ENCODE results near the gene MT2A.
"Not testable (repeated sequence)": the region's sequence is repeated elsewhere in the genome, so short reads cannot be mapped to it uniquely, and the experiment has no call there.

Gene MT2A

GRCh38 chr16:56608043-56608875 is at the start of gene MT2A:
MT2A (plus strand) TSS chr16:56608584; CDS start chr16:56608656, 72 bp downstream.
- FAIRE-seq = peak; percentile 45
- DNase-seq (ENCODE audit: insufficient read length, low spot score) = peak; percentile 88

GRCh38 chr16:56559109-56559508 is 49.3 kb upstream of the MT2A start:
- no peak for DNase-seq (ENCODE audit: insufficient read length, low spot score)
- no peak for FAIRE-seq

DNA sequence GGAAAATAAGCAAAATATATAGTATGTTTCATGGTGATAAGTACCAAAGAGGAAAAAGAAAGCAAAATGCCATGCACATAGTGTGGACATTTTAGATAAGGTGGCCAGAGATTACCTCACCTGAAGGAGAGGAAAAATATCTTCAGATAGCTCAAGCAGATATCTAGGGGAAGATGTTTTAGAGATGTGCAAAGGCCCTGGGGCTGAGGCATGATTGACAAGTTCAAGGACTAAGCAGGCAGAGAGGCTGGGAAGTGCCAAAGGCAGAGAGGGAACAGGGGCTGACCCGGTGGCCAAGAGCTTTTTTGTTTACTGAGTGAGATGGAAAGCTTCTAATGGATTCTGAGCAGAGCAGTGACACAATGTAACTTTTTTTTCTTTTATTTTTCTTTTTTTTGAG is 47.9 kb upstream of the MT2A start:
- DNase-seq (ENCODE audit: insufficient read length, low spot score) (no peak), FAIRE-seq (no peak)

DNA sequence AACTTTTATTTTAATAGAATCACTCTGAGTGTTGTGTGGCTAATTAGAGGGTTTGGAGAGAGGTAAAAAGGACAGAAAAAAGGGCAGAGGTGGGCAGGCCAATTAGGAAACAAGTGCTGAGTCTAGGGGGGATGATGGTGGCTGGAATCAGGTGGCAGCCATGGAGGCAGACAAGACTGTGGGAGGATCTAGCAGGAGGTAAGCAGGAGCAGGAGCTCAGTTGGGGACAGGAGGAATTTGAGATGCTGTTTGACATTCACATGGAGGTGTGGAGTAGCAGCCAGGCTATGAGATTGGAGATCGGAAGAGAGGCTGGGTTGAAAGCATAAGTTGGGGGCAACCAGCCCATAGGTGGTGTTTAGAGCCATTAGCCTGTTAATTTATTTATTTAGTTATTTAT is 47.3 kb upstream of the MT2A start:
- FAIRE-seq = no peak
- DNase-seq (ENCODE audit: insufficient read length, low spot score) = no peak

- FAIRE-seq (no peak), DNase-seq (ENCODE audit: insufficient read length, low spot score) (no peak)
Observed at GRCh38 chr16:56564793-56565477, 43.4 kb upstream of the MT2A start, which contains the start of gene MT4. MT4 (plus strand) TSS chr16:56565073; CDS start chr16:56565129, 56 bp downstream.

DNA sequence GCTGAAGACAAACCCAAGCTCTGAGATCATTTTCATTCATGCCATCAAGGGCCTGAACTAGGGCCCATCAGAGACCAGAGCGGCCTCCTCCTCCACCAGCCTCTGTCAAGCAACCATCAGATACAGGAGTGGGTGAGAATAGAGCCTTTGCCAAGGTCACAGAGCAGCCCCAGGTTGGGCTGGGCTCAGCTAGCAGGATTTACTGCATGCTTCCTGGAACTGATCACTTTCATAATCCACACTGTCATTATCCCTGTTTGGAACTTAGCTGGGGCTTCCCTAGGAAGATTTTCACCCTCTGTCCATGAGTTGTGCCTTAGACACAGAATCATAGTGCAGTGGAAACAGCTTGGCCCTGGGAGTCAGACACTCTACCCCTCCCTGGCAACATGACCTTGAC is 38.4 kb upstream of the MT2A start:
- DNase-seq (ENCODE audit: insufficient read length, low spot score) = no peak

GRCh38 chr16:56571525-56571924 is 36.9 kb upstream of the MT2A start:
- no peak for FAIRE-seq
- DNase-seq (ENCODE audit: insufficient read length, low spot score) = no peak

More for the DNA sequence above, 38.4 kb upstream of the MT2A start:
- FAIRE-seq = no peak

DNA sequence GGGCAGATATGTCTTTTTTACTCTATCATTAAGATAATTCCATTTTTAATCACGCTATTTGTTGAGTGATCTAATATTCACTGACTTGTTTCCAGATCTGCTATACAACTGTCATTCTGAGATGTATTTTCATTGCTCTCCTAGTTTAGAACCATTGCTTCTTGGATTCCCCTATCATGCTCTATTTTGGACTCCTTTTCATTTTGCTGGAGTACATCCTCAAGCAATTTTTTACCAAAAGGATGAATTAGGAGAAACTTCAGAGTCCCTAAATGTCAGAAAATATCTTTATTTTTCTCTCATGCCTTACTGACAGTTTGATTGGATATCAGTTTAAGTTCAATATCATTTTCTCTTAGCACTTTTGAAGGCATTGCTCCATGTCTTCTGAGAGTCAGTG is 33.8 kb upstream of the MT2A start:
- no peak for DNase-seq (ENCODE audit: insufficient read length, low spot score)
- FAIRE-seq = no peak

DNA sequence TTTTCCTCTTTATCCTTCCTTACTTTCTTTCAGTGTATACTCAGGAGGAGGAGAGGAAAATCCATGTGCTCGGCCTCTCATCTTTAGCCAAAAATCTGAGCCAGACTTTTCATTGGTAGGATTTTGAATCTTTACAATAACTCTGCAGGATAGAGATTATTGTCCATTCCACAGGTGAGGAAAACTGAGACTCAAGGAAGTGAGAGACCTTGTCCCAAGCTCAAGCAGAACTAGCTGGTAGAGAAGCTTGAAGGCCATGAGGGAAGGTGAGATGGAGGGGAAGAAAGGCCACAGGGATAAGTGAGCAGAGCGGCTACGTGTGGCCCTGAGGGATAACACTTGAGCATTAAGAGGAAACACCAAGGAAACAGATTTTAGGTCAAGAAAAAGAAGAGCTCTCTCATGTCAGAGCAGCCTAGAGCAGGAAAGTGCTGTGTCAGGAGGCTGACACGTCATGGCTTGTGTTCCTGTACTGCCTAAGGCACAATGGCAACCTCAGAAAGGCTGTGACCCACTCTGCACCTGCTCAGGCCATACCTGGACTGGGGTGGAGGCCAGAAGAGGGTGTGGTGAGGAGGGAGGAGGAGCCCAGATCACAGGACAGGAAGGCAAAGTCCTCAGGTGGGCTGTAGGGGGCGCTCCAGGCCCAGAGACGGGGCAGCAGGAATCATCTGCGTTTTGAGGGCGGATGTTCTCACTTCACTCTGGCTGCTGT is 31.6 kb upstream of the MT2A start:
- FAIRE-seq (peak; percentile 55), DNase-seq (ENCODE audit: insufficient read length, low spot score) (peak; percentile 66)

DNA sequence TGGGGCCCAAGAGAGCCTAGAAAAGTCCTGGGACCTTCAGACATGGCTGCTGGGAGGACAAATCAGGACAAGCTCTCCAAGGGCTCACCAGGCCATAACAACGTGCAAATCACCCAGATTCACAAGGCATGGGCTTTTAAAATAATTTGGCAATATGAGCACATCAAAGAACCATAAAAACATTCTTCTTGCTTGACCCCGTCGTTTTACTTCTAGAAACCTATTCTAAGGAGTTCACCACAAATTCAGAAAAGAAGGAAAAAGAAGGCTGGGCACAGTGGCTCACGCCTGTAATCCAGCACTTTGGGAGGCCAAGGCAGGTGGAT is 31.1 kb upstream of the MT2A start:
- DNase-seq (ENCODE audit: insufficient read length, low spot score) = no peak
- no peak for FAIRE-seq

- DNase-seq (ENCODE audit: insufficient read length, low spot score) = no peak
- no peak for FAIRE-seq
Observed at GRCh38 chr16:56580391-56581048, 27.9 kb upstream of the MT2A start.

GRCh38 chr16:56582911-56583310 is 25.5 kb upstream of the MT2A start:
- not testable (repeated sequence) for FAIRE-seq; DNase-seq (ENCODE audit: insufficient read length, low spot score)

GRCh38 chr16:56583351-56584168 is 24.8 kb upstream of the MT2A start:
- DNase-seq (ENCODE audit: insufficient read length, low spot score) (no peak), FAIRE-seq (no peak)

DNA sequence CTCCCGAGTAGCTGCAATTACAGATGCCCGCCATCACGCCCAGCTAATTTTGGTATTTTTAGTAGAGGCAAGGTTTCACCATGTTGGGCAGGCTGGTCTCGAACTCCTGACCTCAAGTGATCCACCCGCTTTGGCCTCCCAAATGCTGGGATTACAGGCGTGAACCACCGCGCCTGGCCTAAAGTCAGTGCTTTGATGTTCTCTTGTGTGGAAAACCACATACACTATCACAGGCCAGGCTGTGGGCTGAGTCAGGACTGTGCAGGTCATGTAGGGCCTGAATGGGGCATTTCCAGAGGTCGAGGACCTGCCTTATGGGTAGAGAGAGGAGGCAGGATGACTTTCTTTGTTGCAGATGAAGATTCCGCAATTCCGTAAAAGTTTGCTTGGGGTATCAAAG is 24.1 kb upstream of the MT2A start:
- no peak for DNase-seq (ENCODE audit: insufficient read length, low spot score)
- no peak for FAIRE-seq

- no peak for DNase-seq (ENCODE audit: insufficient read length, low spot score)
- FAIRE-seq = no peak
Observed at GRCh38 chr16:56588781-56589140, 19.6 kb upstream of the MT2A start.

DNA sequence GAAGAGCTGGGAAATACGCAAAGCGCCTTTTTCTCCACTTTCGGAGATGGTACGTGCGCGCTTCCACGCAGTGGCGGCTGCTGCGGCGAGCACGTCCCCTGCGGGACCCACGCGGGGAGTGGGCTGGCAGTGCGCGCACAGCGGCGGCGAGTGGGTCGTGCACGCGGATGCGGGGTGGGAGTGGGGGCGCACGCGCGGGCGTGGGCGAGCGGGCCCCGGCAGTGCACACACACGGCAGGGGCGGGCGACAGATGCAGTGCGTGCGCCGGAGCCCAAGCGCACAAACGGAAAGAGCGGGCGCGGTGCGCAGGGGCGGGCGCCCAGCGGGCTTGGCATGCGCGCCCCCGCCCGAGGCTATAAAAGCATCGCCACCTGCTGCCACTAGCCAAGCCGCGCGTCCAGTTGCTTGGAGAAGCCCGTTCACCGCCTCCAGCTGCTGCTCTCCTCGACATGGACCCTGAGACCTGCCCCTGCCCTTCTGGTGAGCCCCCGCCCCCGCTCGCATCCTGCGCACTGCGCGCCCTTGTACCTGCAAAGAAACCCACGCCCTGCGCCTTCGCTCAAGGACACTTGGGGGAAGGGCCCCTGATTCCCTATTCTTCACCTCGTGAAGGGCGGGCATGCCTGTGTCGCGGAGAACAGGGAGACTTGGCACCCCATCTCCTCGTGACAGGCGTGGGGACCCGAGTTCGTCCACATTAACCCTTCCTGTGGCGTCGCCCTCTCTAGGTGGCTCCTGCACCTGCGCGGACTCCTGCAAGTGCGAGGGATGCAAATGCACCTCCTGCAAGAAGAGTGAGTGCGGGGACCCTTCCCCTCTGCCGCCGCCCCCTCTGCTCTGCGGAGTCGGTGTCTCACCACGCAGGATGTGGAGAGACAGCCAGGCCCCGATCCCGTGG is 19.0 kb upstream of the MT2A start, which contains the start of gene MT3:
Gene MT3, plus strand, starts transcription at position 388 of the 899 bp plus-strand sequence. Its CDS starts 63 bp downstream, at position 451.
- DNase-seq (ENCODE audit: insufficient read length, low spot score) (no peak), FAIRE-seq (no peak)

DNA sequence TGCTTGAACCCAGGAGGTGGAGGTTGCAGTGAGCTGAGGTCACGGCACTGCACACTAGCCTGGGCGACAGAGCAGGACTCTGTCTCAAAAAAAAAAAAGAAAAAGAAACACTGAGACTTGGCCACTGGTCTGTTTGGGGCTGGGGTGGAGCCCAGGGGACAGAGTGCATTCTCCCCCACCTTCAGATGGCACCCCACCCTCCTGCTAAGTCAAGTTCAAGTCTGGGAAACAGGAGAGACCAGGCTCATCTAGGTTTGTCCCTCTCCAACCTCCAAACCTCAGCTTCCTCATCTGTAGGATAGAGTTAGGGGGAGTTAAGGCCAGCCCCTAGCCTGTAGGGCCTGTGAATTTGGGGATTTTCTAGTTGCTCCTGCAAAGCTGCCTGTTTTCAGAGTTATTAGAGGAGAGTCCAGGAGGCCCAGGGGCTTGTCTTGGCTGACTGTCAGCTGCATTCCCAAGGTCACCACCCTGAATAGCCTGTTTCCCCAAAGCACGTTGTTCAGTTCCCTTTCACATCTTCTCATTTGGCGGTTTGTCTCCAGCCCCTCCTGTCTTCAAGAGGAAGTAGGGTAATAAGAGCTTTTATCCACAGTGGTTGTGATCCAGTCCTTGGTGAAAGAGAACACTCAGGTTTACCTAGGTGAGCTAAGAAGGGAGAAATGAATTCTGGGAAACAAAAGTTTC is 16.9 kb upstream of the MT2A start:
- DNase-seq (ENCODE audit: insufficient read length, low spot score) (no peak), FAIRE-seq (no peak)

- DNase-seq (ENCODE audit: insufficient read length, low spot score) = no peak
- FAIRE-seq = no peak
Observed at GRCh38 chr16:56593573-56594291, 14.7 kb upstream of the MT2A start.

Measured in GM19239 (cell line).